SW 1271 (cell line): ENCODE data around the gene NHERF2.

Experiments used
- DNase-seq, 2 experiments: peaks; one replicate each; lab custom pipeline; 2025; lab: John Stamatoyannopoulos, UW

NHERF2 gene

GRCh38 chr16:2082983-2083364, 56.3 kb downstream of the NHERF2 start:
- DNase-seq = no peak

GRCh38 chr16:2083409-2083808, 56.7 kb downstream of the NHERF2 start:
- no peak for DNase-seq

- no peak for DNase-seq
Observed at GRCh38 chr16:2083876-2084780, 57.4 kb downstream of the NHERF2 start.

GRCh38 chr16:2084895-2085625, 58.4 kb downstream of the NHERF2 start:
- DNase-seq = no peak

GRCh38 chr16:2085669-2086068, 59.0 kb downstream of the NHERF2 start:
- no peak for DNase-seq

GRCh38 chr16:2086106-2086742, 59.5 kb downstream of the NHERF2 start:
- no peak for DNase-seq

GRCh38 chr16:2086812-2087747, 60.4 kb downstream of the NHERF2 start:
- no peak for DNase-seq

GRCh38 chr16:2087748-2088631, 61.3 kb downstream of the NHERF2 start:
- DNase-seq = no peak
